DND-41 (cell line): ENCODE measurements around the gene STOML2.

Source experiments
- CTCF ChIP-seq: IDR thresholded peaks from 2 replicates; pipeline ENCODE4 v1.5.1; 2012; ENCODE audit warnings: borderline replicate concordance, low read length, moderate library complexity, mild to moderate bottlenecking; ENCODE audit not compliant: poor library complexity, severe bottlenecking; ENCODE audit errors: extremely low read depth
- EZH2 ChIP-seq: IDR thresholded peaks from 3 replicates; pipeline ENCODE4 v1.6.1; 2012; ENCODE audit warnings: borderline replicate concordance, low read depth, mild to moderate bottlenecking, moderate library complexity, low read length, inconsistent platforms; ENCODE audit not compliant: severe bottlenecking

GRCh38 chr9:35140093-35140492 lies 37.2 kb upstream of the STOML2 start:
- TF ChIP-seq EZH2 (no peak), CTCF (no peak)
